ENCODE data around the gene METTL18.

GRCh38 chr1:169786974-169787373, 7.7 kb downstream of the METTL18 start:
- no peak for TF ChIP-seq CTCF (IDR thresholded peaks at IDR 0.05)
- TF ChIP-seq POLR2AphosphoS5 (IDR thresholded peaks at IDR 0.05; ENCODE audit: insufficient read depth in 1 of 2, low read depth in 1 of 2): no peak
- no peak for TF ChIP-seq POLR2A (IDR thresholded peaks at IDR 0.05)
